Panc1 (cell line): ENCODE measurements around the gene HNF4A. TPM values are rescaled to one million over a fixed set of nuclear protein-coding genes. Genes with fewer than 3 reads are reported as not detected.

ENCODE experiments used
- ATAC-seq: fragments of 200-7000 bp; cut with Tn5 transposase; 2 replicates; pipeline ENCODE4 v1.9.1; 2020; ENCODE audit warnings: mild to moderate bottlenecking, moderate library complexity
- BruUV-seq: library from RNA; stranded (reverse); fragments of 400-500 nt; replicated peaks from 2 replicates; lab custom pipeline; 2021; lab: Mats Ljungman, UMichigan
- CTCF ChIA-PET: fragments of 300-600 bp; sonication (Branson Sonifier 250); formaldehyde crosslinking; loops from one replicate; lab custom pipeline; 2022; ENCODE audit warnings: antibody characterized with exemption; lab: Charles Lee
- POLR2A ChIA-PET: fragments of 300-600 bp; sonication (Branson Sonifier 250); formaldehyde crosslinking; loops from one replicate; lab custom pipeline; 2022; ENCODE audit warnings: antibody characterized with exemption; lab: Charles Lee
- DNase-seq: peaks from one replicate; pipeline ENCODE4 v3.0.0-alpha.2; 2010; ENCODE audit warnings: low read depth, low spot score
- H3K27ac ChIP-seq: 2 replicates; pipeline ENCODE4 v1.5.1; 2011; ENCODE audit warnings: mild to moderate bottlenecking, low read length, inconsistent platforms
- H3K27me3 ChIP-seq: fragments of 200-500 bp; sonication (Bioruptor generic); 2 replicates; pipeline ENCODE4 v1.6.0; 2014; ENCODE audit warnings: low read length, inconsistent platforms; ENCODE audit not compliant: control insufficient read depth, insufficient read depth
- H3K36me3 ChIP-seq: fragments of 200-500 bp; sonication (Bioruptor generic); 2 replicates; pipeline ENCODE4 v1.5.1; 2014; ENCODE audit warnings: inconsistent platforms, mild to moderate bottlenecking, low read length, moderate library complexity; ENCODE audit not compliant: control insufficient read depth, insufficient read depth
- H3K4me1 ChIP-seq: 2 replicates; pipeline ENCODE4 v1.5.1; 2011; ENCODE audit warnings: inconsistent platforms, mild to moderate bottlenecking, low read length, moderate library complexity; ENCODE audit not compliant: control insufficient read depth, insufficient read depth
- H3K4me3 ChIP-seq, 2 experiments: 2 replicates each; pipeline ENCODE4 v1.5.1; 2011 to 2012; ENCODE audit warnings: low read depth in 2 of 2, low read length in 2 of 2, mild to moderate bottlenecking in 2 of 2, inconsistent platforms in 1 of 2, moderate library complexity in 1 of 2
- H3K9me3 ChIP-seq: fragments of 200-500 bp; sonication (Bioruptor generic); 2 replicates; pipeline ENCODE4 v1.5.1; 2014; ENCODE audit warnings: low read depth, mild to moderate bottlenecking, inconsistent platforms, low read length, moderate library complexity; ENCODE audit not compliant: control insufficient read depth, insufficient read depth
- POLR2AphosphoS5 ChIP-seq: IDR thresholded peaks from 2 replicates; pipeline ENCODE4 v1.6.1; 2012; ENCODE audit warnings: mild to moderate bottlenecking, low read depth, low read length, moderate library complexity
- REST ChIP-seq, 2 experiments: IDR thresholded peaks; 2 replicates each; pipeline ENCODE4 v1.6.1; 2011 to 2012; ENCODE audit warnings: low read depth in 2 of 2, control low read depth in 1 of 2, low read length in 1 of 2, mild to moderate bottlenecking in 1 of 2, moderate library complexity in 1 of 2; ENCODE audit not compliant: insufficient read depth in 1 of 2
- SIN3A ChIP-seq: IDR thresholded peaks from 2 replicates; pipeline ENCODE4 v1.6.1; 2012; ENCODE audit warnings: low read depth, mild to moderate bottlenecking, low read length, moderate library complexity, borderline replicate concordance; ENCODE audit not compliant: insufficient read depth
- TCF7L2 ChIP-seq: IDR thresholded peaks from 2 replicates; pipeline ENCODE4 v1.6.1; 2011; ENCODE audit warnings: mild to moderate bottlenecking, low read depth, low read length, inconsistent platforms
- in situ Hi-C: cut with HindIII; loops from 2 replicates; pipeline ENCODE4 v1.10.0; 2016; ENCODE audit warnings: low sequenced_read_pairs, low pct_unique_long_range_greater_than_20kb
- intact Hi-C: fragments of 100-400 bp; cut with micrococcal nuclease; formaldehyde crosslinking; loops from one replicate; pipeline ENCODE4 v1.10.0; 2022; ENCODE audit not compliant: unreplicated experiment
- total RNA-seq: library from RNA; stranded (reverse); gene quantifications from one replicate; pipeline ENCODE4 v1.2.1, GENCODE V29; 2021; ENCODE audit not compliant: unreplicated experiment
- TF ChIP-seq, protein P1 (sequence below): fragments of 450-650 bp; IDR thresholded peaks from 2 replicates; pipeline ENCODE4 v1.5.1; 2017; ENCODE audit warnings: mild to moderate bottlenecking

The HNF4A gene
- total RNA-seq, 1 experiment from 2014 or later = 0.28 TPM

GRCh38 chr20:44447827-44448419, 92.4 kb downstream of the HNF4A start:
- H3K27ac ChIP-seq = no peak overlapping the region
- H3K4me1 ChIP-seq = no peaks in the 10 kb centered on the region
- BruUV-seq = no TSS peak
- H3K36me3 ChIP-seq = no peaks in the 10 kb centered on the region
- CTCF ChIA-PET = no interaction called here
- intact Hi-C loops = no loop called here
- TF ChIP-seq TCF7L2 = no peak
- TF ChIP-seq, protein P1, sequence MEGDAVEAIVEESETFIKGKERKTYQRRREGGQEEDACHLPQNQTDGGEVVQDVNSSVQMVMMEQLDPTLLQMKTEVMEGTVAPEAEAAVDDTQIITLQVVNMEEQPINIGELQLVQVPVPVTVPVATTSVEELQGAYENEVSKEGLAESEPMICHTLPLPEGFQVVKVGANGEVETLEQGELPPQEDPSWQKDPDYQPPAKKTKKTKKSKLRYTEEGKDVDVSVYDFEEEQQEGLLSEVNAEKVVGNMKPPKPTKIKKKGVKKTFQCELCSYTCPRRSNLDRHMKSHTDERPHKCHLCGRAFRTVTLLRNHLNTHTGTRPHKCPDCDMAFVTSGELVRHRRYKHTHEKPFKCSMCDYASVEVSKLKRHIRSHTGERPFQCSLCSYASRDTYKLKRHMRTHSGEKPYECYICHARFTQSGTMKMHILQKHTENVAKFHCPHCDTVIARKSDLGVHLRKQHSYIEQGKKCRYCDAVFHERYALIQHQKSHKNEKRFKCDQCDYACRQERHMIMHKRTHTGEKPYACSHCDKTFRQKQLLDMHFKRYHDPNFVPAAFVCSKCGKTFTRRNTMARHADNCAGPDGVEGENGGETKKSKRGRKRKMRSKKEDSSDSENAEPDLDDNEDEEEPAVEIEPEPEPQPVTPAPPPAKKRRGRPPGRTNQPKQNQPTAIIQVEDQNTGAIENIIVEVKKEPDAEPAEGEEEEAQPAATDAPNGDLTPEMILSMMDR = no peak
- TF ChIP-seq REST (IDR thresholded peaks at IDR 0.05; ENCODE audit: insufficient read depth in 1 of 2, low read depth in 2 of 2, low read length in 1 of 2) = no peak
- no peak for TF ChIP-seq SIN3A
- TF ChIP-seq POLR2AphosphoS5 = no peak
- POLR2A ChIA-PET = no interaction called here
- no peaks in the 10 kb centered on the region for H3K27me3 ChIP-seq
- H3K4me3 ChIP-seq = no peak overlapping the region
- ATAC-seq (no peak), DNase-seq (no peak)
- in situ Hi-C loops = no loop called here
- H3K9me3 ChIP-seq = no peaks in the 10 kb centered on the region

DNA sequence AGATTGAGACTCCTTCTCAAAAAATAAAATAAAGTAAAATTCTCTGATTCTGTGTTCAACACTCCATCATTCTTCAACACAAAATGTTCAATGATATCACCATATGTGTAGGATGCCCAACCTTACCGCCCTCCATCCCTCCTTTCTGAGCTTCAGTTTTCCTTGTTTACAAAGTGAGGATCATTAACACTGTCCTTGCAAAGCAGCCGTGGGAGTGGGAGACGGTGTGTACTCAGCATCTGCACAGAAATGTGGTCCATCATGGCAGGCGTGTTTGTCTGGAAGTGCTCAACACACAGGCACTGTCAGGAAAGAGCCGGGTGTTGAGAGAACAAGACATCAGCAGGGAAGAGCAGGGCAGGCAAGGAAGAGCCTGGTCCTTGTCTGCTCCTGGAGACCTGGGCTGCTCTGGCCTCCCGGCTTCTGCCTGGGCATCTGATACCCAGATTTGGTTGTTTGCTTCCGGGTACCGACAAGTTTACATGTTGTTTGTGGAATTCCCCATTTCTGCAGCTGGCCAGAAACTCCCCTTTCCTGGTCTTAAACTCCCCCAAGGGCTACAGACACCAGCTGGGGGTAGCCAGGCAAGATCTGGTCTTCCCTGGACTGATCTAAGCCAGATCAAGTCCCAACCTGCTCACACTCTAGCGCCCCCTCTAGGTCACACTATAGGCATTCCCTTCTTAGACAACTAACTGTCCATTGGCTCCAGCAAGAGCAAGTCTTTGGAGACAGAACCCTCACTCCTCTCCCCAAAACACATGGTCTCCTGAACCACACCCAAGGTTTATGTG, 93.5 kb downstream of the HNF4A start:
- no peak overlapping the region for H3K27ac ChIP-seq
- H3K4me1 ChIP-seq = no peaks in the 10 kb centered on the region
- H3K36me3 ChIP-seq = no peaks in the 10 kb centered on the region
- no peak for ATAC-seq
- ChIA-PET CTCF (no interaction called here), POLR2A (no interaction called here)
- BruUV-seq = no TSS peak
- H3K27me3 ChIP-seq = no peaks in the 10 kb centered on the region
- no peak for DNase-seq
- TF ChIP-seq TCF7L2 (no peak), SIN3A (no peak), REST (IDR thresholded peaks at IDR 0.05; ENCODE audit: insufficient read depth in 1 of 2, low read depth in 2 of 2, low read length in 1 of 2) (no peak), POLR2AphosphoS5 (no peak)
- TF ChIP-seq, protein P1 = no peak; the same call in 1 of the 2 replicates
- intact Hi-C loops = no loop called here
- in situ Hi-C loops = no loop called here
- H3K9me3 ChIP-seq = no peaks in the 10 kb centered on the region
- H3K4me3 ChIP-seq = no peak overlapping the region
